H1 (cell line): Measurements from ENCODE around the gene MACF1. TPM values are rescaled to one million over a fixed set of nuclear protein-coding genes. Genes with fewer than 3 reads are reported as not detected.
A peak's percentile ranks its signal among the peaks of the same experiment; 100 is the strongest.

ENCODE experiments used
- CTCF ChIA-PET: fragments of 300-600 bp; sonication (Branson Sonifier 250); formaldehyde crosslinking; loops from one replicate; lab custom pipeline; 2021; ENCODE audit not compliant: partially characterized antibody; lab: Charles Lee
- POLR2A ChIA-PET: fragments of 300-600 bp; sonication (Branson Sonifier 250); formaldehyde crosslinking; loops from one replicate; lab custom pipeline; 2021; ENCODE audit warnings: inconsistent platforms; ENCODE audit not compliant: partially characterized antibody; lab: Charles Lee
- DNase-seq, 2 experiments: peaks; one replicate each; pipeline versions ENCODE4 v3.0.0 to v3.0.0-alpha.2; 2010 to 2022; ENCODE audit warnings: low spot score in 2 of 2, low read depth in 1 of 2, mixed read lengths in 1 of 2
- FAIRE-seq: peaks from 2 replicates; lab custom pipeline; 2011; peaks lifted over from hg19 to GRCh38; lab: Jason Lieb, UNC
- H2AFZ ChIP-seq: 2 replicates; pipeline ENCODE4 v1.8.1; 2012; ENCODE audit warnings: low read length, inconsistent platforms
- H2AK5ac ChIP-seq: 2 replicates; pipeline ENCODE4 v1.6.1; 2013; ENCODE audit warnings: low read depth, low read length
- H2BK120ac ChIP-seq: replicated peaks from 2 replicates; pipeline ENCODE3; 2013; ENCODE audit warnings: low read depth, low read length, inconsistent platforms
- H2BK12ac ChIP-seq: 2 replicates; pipeline ENCODE4 v1.6.1; 2013; ENCODE audit warnings: low read depth, low read length
- H2BK15ac ChIP-seq: 2 replicates; pipeline ENCODE4 v1.6.1; 2013; ENCODE audit warnings: low read length
- H2BK20ac ChIP-seq: 2 replicates; pipeline ENCODE4 v1.6.1; 2013; ENCODE audit warnings: low read length
- H2BK5ac ChIP-seq: 2 replicates; pipeline ENCODE4 v1.6.1; 2013; ENCODE audit warnings: low read depth, low read length
- H3K14ac ChIP-seq: 2 replicates; pipeline ENCODE4 v1.6.1; 2013; ENCODE audit warnings: inconsistent platforms; ENCODE audit not compliant: insufficient read length
- H3K18ac ChIP-seq: 2 replicates; pipeline ENCODE4 v1.6.1; 2013; ENCODE audit warnings: low read length; ENCODE audit errors: extremely low read depth
- H3K23ac ChIP-seq: 2 replicates; pipeline ENCODE4 v1.6.1; 2013; ENCODE audit warnings: inconsistent platforms; ENCODE audit not compliant: insufficient read length
- H3K23me2 ChIP-seq: 2 replicates; pipeline ENCODE4 v1.6.1; 2013; ENCODE audit warnings: low read depth, low read length
- H3K27ac ChIP-seq: 2 replicates; pipeline ENCODE4 v1.6.1; 2011; ENCODE audit warnings: low read depth, low read length, inconsistent platforms
- H3K27me3 ChIP-seq, 4 experiments: replicated peaks in 1 of 4; 1 replicate in 1 of 4; 2 replicates in 3 of 4; pipeline versions ENCODE4 v1.6.1 to v1.8.1; 2011 to 2013; ENCODE audit warnings: low read length in 3 of 4, mild to moderate bottlenecking in 3 of 4, inconsistent platforms in 2 of 4, mixed read lengths in 2 of 4, moderate library complexity in 1 of 4; ENCODE audit not compliant: control insufficient read depth in 3 of 4, insufficient read depth in 3 of 4; ENCODE audit errors: extremely low read depth in 1 of 4
- H3K36me3 ChIP-seq, 4 experiments: 2 replicates each; pipeline versions ENCODE4 v1.6.1 to v1.8.1; 2011 to 2013; ENCODE audit warnings: mild to moderate bottlenecking in 4 of 4, low read length in 3 of 4, moderate library complexity in 2 of 4, control low read depth in 1 of 4, inconsistent platforms in 1 of 4; ENCODE audit not compliant: insufficient read depth in 4 of 4, control insufficient read depth in 2 of 4
- H3K4ac ChIP-seq: replicated peaks from 2 replicates; pipeline ENCODE3; 2013; ENCODE audit warnings: low read length, low read depth, mixed read lengths, inconsistent platforms; ENCODE audit not compliant: insufficient read length
- H3K4me1 ChIP-seq, 4 experiments: replicated peaks in 1 of 4; 1 replicate in 1 of 4; 2 replicates in 3 of 4; pipeline versions ENCODE4 v1.6.1 to v1.8.1; 2011 to 2013; ENCODE audit warnings: low read length in 3 of 4, inconsistent platforms in 2 of 4, mixed read lengths in 1 of 4; ENCODE audit not compliant: insufficient read depth in 4 of 4, control insufficient read depth in 3 of 4
- H3K4me2 ChIP-seq, 2 experiments: 2 replicates each; pipeline versions ENCODE4 v1.6.1 to v1.8.1; 2011 to 2013; ENCODE audit warnings: low read depth in 2 of 2, low read length in 2 of 2, control low read depth in 1 of 2, inconsistent platforms in 1 of 2, mild to moderate bottlenecking in 1 of 2; ENCODE audit not compliant: insufficient read depth in 1 of 2
- H3K4me3 ChIP-seq, 4 experiments: fragments of 200-600, 300-600 bp in 1 of 4; sonication (generic), shearing (Covaris generic), sonication (Bioruptor Twin) in 1 of 4; 2 replicates each; pipeline versions ENCODE4 v1.5.1 to v1.8.1; 2011 to 2016; ENCODE audit warnings: low read length in 4 of 4, low read depth in 3 of 4, control low read depth in 2 of 4, inconsistent platforms in 2 of 4, mild to moderate bottlenecking in 2 of 4, mixed read lengths in 1 of 4, moderate library complexity in 1 of 4; ENCODE audit not compliant: insufficient read depth in 2 of 4; ENCODE audit errors: extremely low read depth in 1 of 4
- H3K56ac ChIP-seq: replicated peaks from 2 replicates; pipeline ENCODE3; 2013; ENCODE audit warnings: low read depth, mild to moderate bottlenecking, mixed read lengths, low read length, inconsistent platforms; ENCODE audit not compliant: insufficient read length
- H3K79me1 ChIP-seq: 2 replicates; pipeline ENCODE4 v1.6.1; 2013; ENCODE audit warnings: low read depth, low read length, control low read depth
- H3K79me2 ChIP-seq, 2 experiments: 2 replicates each; pipeline versions ENCODE4 v1.6.1 to v1.8.1; 2012 to 2013; ENCODE audit warnings: low read length in 2 of 2, mild to moderate bottlenecking in 2 of 2, inconsistent platforms in 1 of 2; ENCODE audit not compliant: insufficient read depth in 2 of 2, control insufficient read depth in 1 of 2
- H3K9ac ChIP-seq, 4 experiments: replicated peaks in 1 of 4; 1 replicate in 1 of 4; 2 replicates in 3 of 4; pipeline versions ENCODE4 v1.6.1 to v1.8.1; 2011 to 2013; ENCODE audit warnings: low read depth in 3 of 4, low read length in 3 of 4, control low read depth in 2 of 4, mild to moderate bottlenecking in 2 of 4, moderate library complexity in 2 of 4, inconsistent platforms in 1 of 4; ENCODE audit errors: extremely low read depth in 1 of 4
- H3K9me3 ChIP-seq, 2 experiments: 2 replicates each; pipeline versions ENCODE4 v1.6.1 to v1.8.1; 2012 to 2013; ENCODE audit warnings: mild to moderate bottlenecking in 2 of 2, moderate library complexity in 2 of 2, control low read depth in 1 of 2, inconsistent platforms in 1 of 2, low read depth in 1 of 2, low read length in 1 of 2, mixed read lengths in 1 of 2; ENCODE audit not compliant: insufficient read depth in 2 of 2
- H4K20me1 ChIP-seq, 2 experiments: replicated peaks in 1 of 2; 2 replicates each; pipeline versions ENCODE3 to v1.8.1; 2011 to 2013; ENCODE audit warnings: inconsistent platforms in 2 of 2, low read length in 2 of 2, mild to moderate bottlenecking in 1 of 2; ENCODE audit not compliant: insufficient read depth in 2 of 2, control insufficient read depth in 1 of 2
- H4K5ac ChIP-seq: 2 replicates; pipeline ENCODE4 v1.6.1; 2013; ENCODE audit warnings: low read length, low read depth, mixed read lengths, inconsistent platforms; ENCODE audit not compliant: insufficient read length
- H4K8ac ChIP-seq: 2 replicates; pipeline ENCODE4 v1.8.0; 2013; ENCODE audit warnings: mild to moderate bottlenecking, moderate library complexity, low read length, inconsistent platforms; ENCODE audit not compliant: insufficient read depth; ENCODE audit errors: extremely low read depth
- H4K91ac ChIP-seq: replicated peaks from 2 replicates; pipeline ENCODE3; 2013; ENCODE audit warnings: low read length, mixed read lengths, inconsistent platforms; ENCODE audit not compliant: insufficient read length
- CHD1 ChIP-seq: IDR thresholded peaks from 2 replicates; pipeline ENCODE4 v1.6.1; 2012; ENCODE audit warnings: low read depth, low read length, improper control_type of control experiment
- CREB1 ChIP-seq: IDR thresholded peaks from 2 replicates; pipeline ENCODE4 v1.6.1; 2012; ENCODE audit warnings: inconsistent platforms
- CTCF ChIP-seq, 3 experiments: IDR thresholded peaks; 1 replicate in 2 of 3; 2 replicates in 1 of 3; pipeline versions ENCODE4 v1.5.1 to v1.6.1; 2011; ENCODE audit warnings: low read length in 3 of 3, mild to moderate bottlenecking in 3 of 3, inconsistent platforms in 2 of 3, low read depth in 1 of 3, moderate library complexity in 1 of 3; ENCODE audit not compliant: insufficient read depth in 1 of 3; ENCODE audit errors: control extremely low read depth in 1 of 3
- HDAC6 ChIP-seq: IDR thresholded peaks from one replicate; pipeline ENCODE4 v1.7.1; 2012; ENCODE audit warnings: low read depth, mild to moderate bottlenecking, inconsistent platforms, low read length, moderate library complexity
- JUND ChIP-seq: IDR thresholded peaks from 2 replicates; pipeline ENCODE4 v1.6.1; 2011; ENCODE audit warnings: mild to moderate bottlenecking, improper control_type of control experiment, low read length
- POLR2A ChIP-seq, 2 experiments: IDR thresholded peaks; 1 replicate in 1 of 2; 2 replicates in 1 of 2; pipeline ENCODE4 v1.6.1; 2011; ENCODE audit warnings: low read depth in 2 of 2, low read length in 2 of 2, mild to moderate bottlenecking in 2 of 2; ENCODE audit errors: control extremely low read depth in 1 of 2
- WGBS, 2 experiments: shearing (Covaris generic) in 1 of 2; methylation state at CpG; one replicate each; pipeline versions ENCODE4 v1.1.6 to v1.1.7; 2013 to 2015; ENCODE audit warnings: low lambda C conversion rate in 2 of 2, mixed read lengths in 2 of 2, inconsistent platforms in 1 of 2, low coverage in 1 of 2, missing lambda C conversion rate in 1 of 2; ENCODE audit not compliant: insufficient replicate concordance in 2 of 2, insufficient coverage in 1 of 2, insufficient read length in 1 of 2; ENCODE audit errors: extremely low coverage in 1 of 2, missing lambda C conversion rate in 1 of 2; 5-methylcytosine and 5-hydroxymethylcytosine counted together
- polyA plus RNA-seq, 7 experiments: library from polyadenylated mRNA; depleted of rRNA in 3 of 7; stranded (reverse) in 5 of 7; unstranded in 2 of 7; fragments of >200 nt in 5 of 7; fragments of 200-250 nt in 2 of 7; gene quantifications; 1 replicate in 5 of 7; 2 replicates in 1 of 7; 4 replicates in 1 of 7; pipeline versions ENCODE4 v1.2.1 to v1.2.3, GENCODE V29; 2011 to 2013; ENCODE audit warnings: missing spikeins in 2 of 7, mixed read lengths in 2 of 7
- total RNA-seq: library from RNA; stranded (reverse); fragmentation: NEBNext Ultra II Directional; extraction: Animal tissue kit (Norgen Biotek cat#: 25700); gene quantifications from 2 replicates; pipeline ENCODE4 v1.2.1, GENCODE V29; 2021

Gene MACF1
- total and polyA plus RNA-seq, 2 of the 8 experiments (the other 6 are each of a cell fraction or from before 2014, with no cell fraction given) = 59.8 to 285 TPM

- Histone ChIP-seq H3K14ac (peak overlapping the region; percentile 21), H2BK20ac (peak overlapping the region; percentile 66), H2BK12ac (peak overlapping the region; percentile 98), H3K23ac (no peak overlapping the region), H4K91ac (peak overlapping the region; percentile 91), H3K4me2 (peak overlapping the region; percentile 67 to 77), H2BK15ac (0 out of 2 replicates have a peak overlapping the region, but pooled peaks have one; percentile 66), H3K36me3 (no peaks in the 10 kb centered on the region), H3K18ac (peak overlapping the region; percentile 80), H3K79me2 (peaks cover 25 to 90% of the 10 kb centered on the region in 2 experiments), H3K4ac (no peak overlapping the region), H2BK5ac (peak overlapping the region; percentile 93), H3K9ac (peak overlapping the region in 2 of 4 experiments; percentile 1 to 30; a peak in 3 of 7 replicates), H2BK120ac (peak overlapping the region; percentile 35), H3K9me3 (no peaks in the 10 kb centered on the region), H3K79me1 (no peaks in the 10 kb centered on the region; the same call in 1 of the 2 replicates), H3K23me2 (peaks cover 10% of the 10 kb centered on the region), H3K4me1 (peaks cover 13 to 37% (median 25%) of the 10 kb centered on the region in 4 experiments; a peak in 6 of 7 replicates), H2AK5ac (peak overlapping the region; percentile 99), H2AFZ (no peak overlapping the region), H4K8ac (no peak overlapping the region), H4K20me1 (peaks cover 0 to 10% of the 10 kb centered on the region in 2 experiments), H3K27ac (peak overlapping the region; percentile 48), H3K4me3 (peak overlapping the region; percentile 21 to 44 (median 34); a peak in 7 of 8 replicates), H4K5ac (peak overlapping the region; percentile 2), H3K27me3 (no peaks in the 10 kb centered on the region), H3K56ac (no peak overlapping the region)
- peak in 1 of 2 experiments; percentile 62; a peak in 1 of 3 replicates for TF ChIP-seq POLR2A (IDR thresholded peaks at IDR 0.05; ENCODE audit: control extremely low read depth in 1 of 2, low read depth in 2 of 2, low read length in 2 of 2)
- TF ChIP-seq CHD1 = no peak
- TF ChIP-seq CREB1 = peak; percentile 69; the same call in 1 of the 2 replicates
- TF ChIP-seq JUND = peak; percentile 61; the same call in 1 of the 2 replicates
- peak in 1 of 3 experiments; percentile 1; a peak in 1 of 4 replicates for TF ChIP-seq CTCF (IDR thresholded peaks at IDR 0.05; ENCODE audit: control extremely low read depth in 1 of 3, insufficient read depth in 1 of 3, low read depth in 1 of 3, low read length in 3 of 3)
- TF ChIP-seq HDAC6 = no peak
- no peak for FAIRE-seq
- CTCF ChIA-PET = interaction anchor here (0.9 to 9.5 kb wide), 17 partner anchors 10 to 108 kb away, joined by 3 to 97 read pairs (median 5); no protein-coding TSS in a partner anchor
- POLR2A ChIA-PET = interaction anchor here (0.9 to 4.0 kb wide), 14 partner anchors 8 to 168 kb away, joined by 3 to 40 read pairs (median 7); partner anchors contain the start of gene AKIRIN1
- DNase-seq = no peak
- WGBS, 2 experiments = 52% methylated on average over 11 of the region's 11 CpGs; no CpG with 5 or more reads in 1 of the 2 experiments
Measured at GRCh38 chr1:39158327-39159086, 46.0 kb upstream of the MACF1 start.
